ENCODE results near the gene C6orf52.

Gene C6orf52

GRCh38 chr6:10626154-10626741, 68.2 kb downstream of the C6orf52 start:
- TF ChIP-seq ZNF501 (tag by site-specific recombination; IDR thresholded peaks at IDR 0.05) (no peak), ZNF335 (tag by site-specific recombination; conservative IDR thresholded peaks at IDR 0.05) (no peak), ZBTB10 (tag by site-specific recombination; IDR thresholded peaks at IDR 0.05) (no peak), ZNF791 (tag by site-specific recombination; IDR thresholded peaks at IDR 0.05) (no peak), FEZF1 (tag by site-specific recombination; IDR thresholded peaks at IDR 0.05) (no peak), TCF7L2 (IDR thresholded peaks at IDR 0.05; ENCODE audit: borderline replicate concordance, low read depth, low read length) (no peak), ZNF785 (tag by site-specific recombination; IDR thresholded peaks at IDR 0.05) (no peak), ZSCAN4 (tag by site-specific recombination; IDR thresholded peaks at IDR 0.05) (no peak), ZNF114 (tag by site-specific recombination; IDR thresholded peaks at IDR 0.05) (no peak), ZNF626 (tag by site-specific recombination; IDR thresholded peaks at IDR 0.05) (no peak), ZNF426 (tag by site-specific recombination; IDR thresholded peaks at IDR 0.05) (no peak), ZBTB1 (tag by site-specific recombination; IDR thresholded peaks at IDR 0.05) (no peak)
- CTCF ChIA-PET: no interaction called here
- Histone ChIP-seq H3K27ac (ENCODE audit: extremely low read depth, low read depth, low read length) (no peak overlapping the region), H3K9me3 (ENCODE audit: control insufficient read depth, insufficient read depth, low read depth, low read length) (no peaks in the 10 kb centered on the region), H3K36me3 (ENCODE audit: control insufficient read depth in 2 of 2, insufficient read depth in 1 of 2, low read length in 2 of 2) (peaks cover 0 to 15% of the 10 kb centered on the region in 2 experiments; a peak in 1 of 3 replicates), H3K4me1 (ENCODE audit: control insufficient read depth, insufficient read depth, low read length) (no peaks in the 10 kb centered on the region), H3K4me3 (ENCODE audit: low read depth, low read length) (no peak overlapping the region)
- POLR2A ChIA-PET: no interaction called here

- Histone ChIP-seq H3K27ac (ENCODE audit: extremely low read depth, low read depth, low read length) (no peak overlapping the region), H3K9me3 (ENCODE audit: control insufficient read depth, insufficient read depth, low read depth, low read length) (no peaks in the 10 kb centered on the region), H3K36me3 (ENCODE audit: control insufficient read depth in 2 of 2, insufficient read depth in 1 of 2, low read length in 2 of 2) (peaks cover 0 to 15% of the 10 kb centered on the region in 2 experiments; a peak in 1 of 3 replicates), H3K4me1 (ENCODE audit: control insufficient read depth, insufficient read depth, low read length) (no peaks in the 10 kb centered on the region), H3K4me3 (ENCODE audit: low read depth, low read length) (no peak overlapping the region)
- no peak for TF ChIP-seq KLF8 (tag by site-specific recombination; IDR thresholded peaks at IDR 0.05)
- CTCF ChIA-PET: interaction anchor here (0.6 kb wide), 3 partner anchors 12 to 615 kb away, joined by 3 to 4 read pairs (median 3); no protein-coding TSS in a partner anchor
- POLR2A ChIA-PET: no interaction called here
Observed at GRCh38 chr6:10624836-10625235, 69.6 kb downstream of the C6orf52 start.

- peaks cover 0 to 11% of the 10 kb centered on the region in 2 experiments; a peak in 1 of 3 replicates for H3K36me3 ChIP-seq (ENCODE audit: control insufficient read depth in 2 of 2, insufficient read depth in 1 of 2, low read length in 2 of 2)
- H3K9me3 ChIP-seq (ENCODE audit: control insufficient read depth, insufficient read depth, low read depth, low read length): no peaks in the 10 kb centered on the region
- H3K4me1 ChIP-seq (ENCODE audit: control insufficient read depth, insufficient read depth, low read length): no peaks in the 10 kb centered on the region
- ChIA-PET CTCF (interaction anchor here (0.6 to 1.2 kb wide), 2 partner anchors 9 to 13 kb away, joined by 5 to 6 read pairs; no protein-coding TSS in a partner anchor), POLR2A (no interaction called here)
- H3K27ac ChIP-seq (ENCODE audit: extremely low read depth, low read depth, low read length): no peak overlapping the region
- no peak overlapping the region for H3K4me3 ChIP-seq (ENCODE audit: low read depth, low read length)
- TF ChIP-seq IKZF3 (tag by site-specific recombination; IDR thresholded peaks at IDR 0.05): no peak
- TF ChIP-seq SCRT2 (tag by site-specific recombination; IDR thresholded peaks at IDR 0.05): no peak
- TF ChIP-seq PRDM6 (tag by site-specific recombination; IDR thresholded peaks at IDR 0.05): no peak
- no peak for TF ChIP-seq TRIM28 (IDR thresholded peaks at IDR 0.05; ENCODE audit: borderline replicate concordance, low read length)
- no peak for TF ChIP-seq ZNF707 (tag by site-specific recombination; IDR thresholded peaks at IDR 0.05)
- TF ChIP-seq REST (tag by site-specific recombination; IDR thresholded peaks at IDR 0.05): no peak
- TF ChIP-seq ZFP41 (tag by site-specific recombination; IDR thresholded peaks at IDR 0.05; ENCODE audit: borderline replicate concordance): no peak
- no peak for TF ChIP-seq ZNF292 (tag by site-specific recombination; IDR thresholded peaks at IDR 0.05; ENCODE audit: borderline replicate concordance, low read depth)
- TF ChIP-seq ZFP37 (tag by site-specific recombination; IDR thresholded peaks at IDR 0.05): no peak
Observed at GRCh38 chr6:10621847-10622246, 72.6 kb downstream of the C6orf52 start.
